COR-L47 (cell line): ENCODE data around the gene TRAPPC1.

Experiments
- DNase-seq: peaks from one replicate; lab custom pipeline; 2025; lab: John Stamatoyannopoulos, UW

The TRAPPC1 gene

GRCh38 chr17:7940034-7940433, 8.3 kb upstream of the TRAPPC1 start:
- DNase-seq: no peak

GRCh38 chr17:7935859-7936258, 4.1 kb upstream of the TRAPPC1 start:
- no peak for DNase-seq

- no peak for DNase-seq
These were observed 1.2 kb upstream of the TRAPPC1 start for GRCh38 chr17:7932949-7933348.

- no peak for DNase-seq
These were observed 741 bp upstream of the TRAPPC1 start for GRCh38 chr17:7932483-7932891.

GRCh38 chr17:7930841-7931631, 710 bp downstream of the TRAPPC1 start:
- DNase-seq: no peak

- DNase-seq: no peak
These were observed 2.4 kb downstream of the TRAPPC1 start, which contains the start of gene KCNAB3 for GRCh38 chr17:7929158-7930023. TSS of gene KCNAB3 (minus strand) at chr17:7929856. CDS start at chr17:7929435, 421 bp downstream.

- no peak for DNase-seq
These were observed 4.2 kb downstream of the TRAPPC1 start for GRCh38 chr17:7927596-7927995.

- peak; percentile 63 for DNase-seq
These were observed 8.7 kb downstream of the TRAPPC1 start for GRCh38 chr17:7922845-7923628.

GRCh38 chr17:7922269-7922844, 9.4 kb downstream of the TRAPPC1 start:
- no peak for DNase-seq

- no peak for DNase-seq
These were observed 14.9 kb downstream of the TRAPPC1 start for GRCh38 chr17:7916808-7917207.

- no peak for DNase-seq
These were observed 15.4 kb downstream of the TRAPPC1 start for GRCh38 chr17:7916385-7916682.

- DNase-seq: peak; percentile 92
These were observed 15.9 kb downstream of the TRAPPC1 start, which contains the start of gene RNF227 for GRCh38 chr17:7915611-7916384. TSS of gene RNF227 (minus strand) at chr17:7916289. CDS start at chr17:7916195, 94 bp downstream.

- DNase-seq: no peak
These were observed 16.6 kb downstream of the TRAPPC1 start for GRCh38 chr17:7915179-7915610.

- DNase-seq: peak; percentile 21
These were observed 18.7 kb downstream of the TRAPPC1 start for GRCh38 chr17:7912927-7913524.

GRCh38 chr17:7911116-7911515, 20.6 kb downstream of the TRAPPC1 start:
- DNase-seq: no peak

- no peak for DNase-seq
These were observed 21.0 kb downstream of the TRAPPC1 start for GRCh38 chr17:7910711-7911110.

- DNase-seq: no peak
These were observed 21.5 kb downstream of the TRAPPC1 start for GRCh38 chr17:7910281-7910680.

GRCh38 chr17:7909089-7909488, 22.7 kb downstream of the TRAPPC1 start:
- DNase-seq: no peak

GRCh38 chr17:7903154-7904103, 28.3 kb downstream of the TRAPPC1 start:
- DNase-seq: no peak
